ENCODE data around the gene TCTN1.

- no peak for TF ChIP-seq CTCF (IDR thresholded peaks at IDR 0.05; ENCODE audit: low read length)
- no peak for TF ChIP-seq EZH2 (IDR thresholded peaks at IDR 0.05; ENCODE audit: borderline replicate concordance, low read length)
Observed at GRCh38 chr12:110606253-110606611, 7.7 kb upstream of the TCTN1 start.
